GM12892 (cell line): ENCODE data around the gene KLRG1.

Source experiments
- POLR2A ChIP-seq: IDR thresholded peaks from 2 replicates; pipeline ENCODE4 v1.6.1; 2011; ENCODE audit warnings: low read depth, low read length, control low read depth
- TAF1 ChIP-seq: IDR thresholded peaks from 2 replicates; pipeline ENCODE4 v1.6.1; 2011; ENCODE audit warnings: low read depth, mild to moderate bottlenecking, control low read depth, low read length, borderline replicate concordance

DNA sequence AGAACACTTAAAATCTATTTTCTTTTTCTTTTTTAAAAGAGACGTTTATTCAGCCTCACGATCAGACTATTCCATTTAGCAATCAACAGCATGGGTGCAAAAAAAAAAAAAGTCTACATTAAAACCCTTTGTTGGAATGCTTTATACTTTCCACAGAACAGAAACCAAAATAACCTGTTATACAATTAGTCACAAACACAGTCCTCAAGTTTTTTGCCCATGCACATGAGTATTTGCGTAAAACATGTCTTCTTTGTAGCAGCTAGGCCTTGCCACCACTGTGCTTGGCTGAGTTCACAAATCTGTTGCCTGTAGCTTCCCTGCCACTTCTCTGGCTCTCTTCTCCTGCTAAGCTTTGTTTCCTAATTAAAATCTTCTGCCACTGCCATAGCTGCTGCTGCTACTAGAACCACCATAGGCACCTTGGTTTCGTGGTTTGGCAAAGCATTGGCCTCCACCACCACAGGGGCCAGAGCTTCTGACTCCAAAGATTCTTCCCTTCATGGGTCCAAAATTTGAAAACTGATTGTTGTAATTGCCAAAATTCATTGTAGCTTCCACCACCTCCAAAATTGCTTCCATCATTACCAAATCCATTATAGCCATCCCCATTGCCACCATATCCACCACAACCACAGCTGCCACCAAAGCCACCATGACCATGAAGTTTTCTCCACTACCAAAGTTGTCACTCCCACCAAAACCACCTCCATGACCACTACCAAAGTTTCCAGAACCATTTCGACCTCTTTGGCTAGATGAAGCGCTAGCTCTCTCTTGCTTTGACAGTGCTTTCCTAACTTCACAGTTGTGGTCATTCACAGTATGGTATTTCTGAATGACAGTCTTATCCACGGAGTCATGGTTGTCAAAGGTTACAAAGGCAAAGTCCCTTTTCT lies 38.1 kb downstream of the KLRG1 start:
- TF ChIP-seq POLR2A (no peak), TAF1 (no peak)
